Transverse colon (tissue), 4 donors: ENCODE measurements around the gene VAC14. TPM values are rescaled to one million over a fixed set of nuclear protein-coding genes. Genes with fewer than 3 reads are reported as not detected.

ENCODE experiments used
- DNase-seq: peaks from one replicate; pipeline ENCODE4 v3.0.0-alpha.2; 2019
- H3K27ac ChIP-seq, 4 donors: fragments of 200-600 bp; sonication (generic); 2 replicates each; pipeline ENCODE4 v1.5.1; 2016 to 2018; ENCODE audit warnings: inconsistent platforms in 4 of 4
- H3K27me3 ChIP-seq: fragments of 200-600 bp; sonication (generic); 2 replicates; pipeline ENCODE4 v1.5.1; 2017; ENCODE audit warnings: inconsistent platforms
- H3K36me3 ChIP-seq, 4 donors: fragments of 200-600 bp; sonication (generic); 2 replicates each; pipeline ENCODE4 v1.5.1; 2017 to 2019; ENCODE audit warnings: inconsistent platforms in 4 of 4
- H3K4me1 ChIP-seq, 4 donors: fragments of 200-600 bp; sonication (generic); 2 replicates each; pipeline ENCODE4 v1.5.1; 2017 to 2020; ENCODE audit warnings: inconsistent platforms in 4 of 4
- H3K4me3 ChIP-seq, 4 donors: fragments of 200-600 bp; sonication (generic); 1 replicate in 1 of 4; 2 replicates in 3 of 4; pipeline versions ENCODE4 v1.5.1 to v1.6.1; 2017 to 2019; ENCODE audit warnings: inconsistent platforms in 4 of 4
- H3K9me3 ChIP-seq, 2 donors: fragments of 200-600 bp; sonication (generic); 2 replicates each; pipeline ENCODE4 v1.5.1; 2017 to 2019; ENCODE audit warnings: inconsistent platforms in 2 of 2
- EP300 ChIP-seq: sonication (generic); formaldehyde crosslinking; IDR thresholded peaks from one replicate; pipeline ENCODE4 v1.6.1; 2017; ENCODE audit warnings: antibody characterized with exemption, low read depth
- POLR2A ChIP-seq: fragments of 450-650 bp; IDR thresholded peaks from one replicate; pipeline ENCODE4 v1.6.1; 2016; ENCODE audit warnings: antibody characterized with exemption, mild to moderate bottlenecking, moderate library complexity
- POLR2AphosphoS5 ChIP-seq, 3 donors: sonication (generic); formaldehyde crosslinking; IDR thresholded peaks; one replicate each; pipeline ENCODE4 v1.6.1; 2016; ENCODE audit warnings: antibody characterized with exemption in 3 of 3
- WGBS, 2 donors: methylation state at CpG; one replicate each; pipeline ENCODE4 v1.1.5; 2018; ENCODE audit warnings: low coverage in 1 of 2; 5-methylcytosine and 5-hydroxymethylcytosine counted together
- in situ Hi-C, 4 donors: fragments of 200-750 bp; cut with MboI; loops; one replicate each; pipeline versions ENCODE4 v1.15.0 to v1.15.1; 2017; ENCODE audit warnings: low sequenced_read_pairs in 3 of 4, low pct_ligation_motif_present in 1 of 4, low pct_unique_long_range_greater_than_20kb in 1 of 4
- intact Hi-C: fragments of 100-400 bp; cut with DNase I; formaldehyde crosslinking; loops from one replicate; pipeline ENCODE4 v1.15.1; 2023; ENCODE audit warnings: low total_unique reads
- total RNA-seq, 4 donors: library from RNA; depleted of rRNA; stranded (reverse); fragments of >200 nt; gene quantifications; one replicate each; pipeline ENCODE4 v1.1.0, GENCODE V29; 2016
- TF ChIP-seq, protein P1 (sequence below), 5 experiments: fragments of 200-600 bp in 3 of 5; fragments of 450-650 bp in 2 of 5; sonication (generic) in 3 of 5; IDR thresholded peaks; 1 replicate in 2 of 5; 2 replicates in 3 of 5; pipeline ENCODE4 v1.5.1; 2016 to 2017; ENCODE audit warnings: antibody characterized with exemption in 5 of 5, inconsistent platforms in 3 of 5, mild to moderate bottlenecking in 2 of 5, moderate library complexity in 1 of 5

VAC14 gene
- total RNA-seq, 4 donors from 2014 or later = 37.2 to 270 (median 64.3) TPM

DNA sequence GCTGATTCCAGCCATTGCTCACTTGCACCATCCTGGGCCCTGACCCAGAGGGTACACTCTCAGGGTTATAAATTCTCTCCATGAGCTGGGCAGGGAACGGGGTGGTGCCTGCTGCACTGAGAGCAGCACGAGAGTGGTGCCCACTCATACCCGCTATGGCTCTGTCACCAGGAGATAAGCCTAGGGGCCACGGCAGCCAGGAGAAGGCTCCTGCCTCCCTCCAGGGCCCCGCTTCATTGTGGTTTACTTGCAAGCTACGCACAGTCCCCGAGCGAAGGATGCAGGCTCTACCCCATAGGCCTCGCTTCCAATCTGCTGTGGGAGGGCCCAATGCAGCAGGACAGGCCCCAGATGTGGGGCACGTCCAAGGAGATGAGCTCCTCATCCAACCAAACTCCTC, 48.5 kb downstream of the VAC14 start:
- in situ Hi-C loops = loop anchor here in 1 of 4 donors (25.0 kb wide), 1 partner anchor 215 kb away; no protein-coding TSS in a partner anchor
- peak overlapping the region; percentile 83 to 91 (median 86) for H3K27ac ChIP-seq

DNA sequence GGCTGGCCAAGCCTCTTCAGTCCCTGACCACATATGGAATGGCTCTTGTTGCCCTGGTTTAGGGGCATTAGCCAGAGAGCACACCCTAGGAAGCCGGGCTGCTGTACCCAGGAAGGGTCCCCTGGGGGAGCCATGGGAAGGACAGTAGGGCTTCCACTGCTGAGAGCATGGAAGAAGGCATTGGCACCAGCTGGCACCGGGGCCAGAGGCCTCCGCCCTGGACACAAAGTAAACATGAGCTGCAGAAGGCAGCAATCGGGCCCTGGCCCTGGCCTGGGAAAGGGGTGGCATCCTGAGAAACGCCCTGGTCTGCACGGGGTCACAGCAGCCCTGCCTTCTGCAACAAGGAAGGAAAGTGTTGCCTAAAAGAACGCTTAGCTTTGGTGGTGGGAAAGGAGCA, 49.4 kb downstream of the VAC14 start:
- Histone ChIP-seq H3K27me3 (no peaks in the 10 kb centered on the region), H3K36me3 (no peaks in the 10 kb centered on the region), H3K27ac (peak overlapping the region; percentile 83 to 91 (median 86)), H3K4me3 (no peak overlapping the region), H3K4me1 (peaks cover 32 to 61% (median 56%) of the 10 kb centered on the region in 4 donors), H3K9me3 (no peaks in the 10 kb centered on the region)
- in situ Hi-C loops = loop anchor here in 1 of 4 donors (25.0 kb wide), 1 partner anchor 214 kb away; no protein-coding TSS in a partner anchor
- DNase-seq = peak; percentile 33
- TF ChIP-seq POLR2A (no peak), POLR2AphosphoS5 (IDR thresholded peaks at IDR 0.05) (no peak), EP300 (no peak)
- TF ChIP-seq, protein P1, sequence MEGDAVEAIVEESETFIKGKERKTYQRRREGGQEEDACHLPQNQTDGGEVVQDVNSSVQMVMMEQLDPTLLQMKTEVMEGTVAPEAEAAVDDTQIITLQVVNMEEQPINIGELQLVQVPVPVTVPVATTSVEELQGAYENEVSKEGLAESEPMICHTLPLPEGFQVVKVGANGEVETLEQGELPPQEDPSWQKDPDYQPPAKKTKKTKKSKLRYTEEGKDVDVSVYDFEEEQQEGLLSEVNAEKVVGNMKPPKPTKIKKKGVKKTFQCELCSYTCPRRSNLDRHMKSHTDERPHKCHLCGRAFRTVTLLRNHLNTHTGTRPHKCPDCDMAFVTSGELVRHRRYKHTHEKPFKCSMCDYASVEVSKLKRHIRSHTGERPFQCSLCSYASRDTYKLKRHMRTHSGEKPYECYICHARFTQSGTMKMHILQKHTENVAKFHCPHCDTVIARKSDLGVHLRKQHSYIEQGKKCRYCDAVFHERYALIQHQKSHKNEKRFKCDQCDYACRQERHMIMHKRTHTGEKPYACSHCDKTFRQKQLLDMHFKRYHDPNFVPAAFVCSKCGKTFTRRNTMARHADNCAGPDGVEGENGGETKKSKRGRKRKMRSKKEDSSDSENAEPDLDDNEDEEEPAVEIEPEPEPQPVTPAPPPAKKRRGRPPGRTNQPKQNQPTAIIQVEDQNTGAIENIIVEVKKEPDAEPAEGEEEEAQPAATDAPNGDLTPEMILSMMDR (IDR thresholded peaks at IDR 0.05) = no peak
- intact Hi-C loops = no loop called here
- WGBS, 2 donors = 36 to 49% methylated on average over 3 to 7 of the region's 7 CpGs

More for the DNA sequence above, 48.5 kb downstream of the VAC14 start:
- DNase-seq = no peak
- H3K4me3 ChIP-seq = no peak overlapping the region
- TF ChIP-seq EP300 (no peak), POLR2A (no peak), POLR2AphosphoS5 (IDR thresholded peaks at IDR 0.05) (no peak)
- TF ChIP-seq, protein P1 (IDR thresholded peaks at IDR 0.05) = no peak
- H3K4me1 ChIP-seq = peaks cover 23 to 52% (median 48%) of the 10 kb centered on the region in 4 donors
- H3K9me3 ChIP-seq = no peaks in the 10 kb centered on the region
- 94% methylated on average over 10 of the region's 10 CpGs; no CpG with 5 or more reads in 1 of the 2 donors for WGBS, 2 donors
- intact Hi-C loops = no loop called here
- H3K27me3 ChIP-seq = no peaks in the 10 kb centered on the region
- no peaks in the 10 kb centered on the region for H3K36me3 ChIP-seq

DNA sequence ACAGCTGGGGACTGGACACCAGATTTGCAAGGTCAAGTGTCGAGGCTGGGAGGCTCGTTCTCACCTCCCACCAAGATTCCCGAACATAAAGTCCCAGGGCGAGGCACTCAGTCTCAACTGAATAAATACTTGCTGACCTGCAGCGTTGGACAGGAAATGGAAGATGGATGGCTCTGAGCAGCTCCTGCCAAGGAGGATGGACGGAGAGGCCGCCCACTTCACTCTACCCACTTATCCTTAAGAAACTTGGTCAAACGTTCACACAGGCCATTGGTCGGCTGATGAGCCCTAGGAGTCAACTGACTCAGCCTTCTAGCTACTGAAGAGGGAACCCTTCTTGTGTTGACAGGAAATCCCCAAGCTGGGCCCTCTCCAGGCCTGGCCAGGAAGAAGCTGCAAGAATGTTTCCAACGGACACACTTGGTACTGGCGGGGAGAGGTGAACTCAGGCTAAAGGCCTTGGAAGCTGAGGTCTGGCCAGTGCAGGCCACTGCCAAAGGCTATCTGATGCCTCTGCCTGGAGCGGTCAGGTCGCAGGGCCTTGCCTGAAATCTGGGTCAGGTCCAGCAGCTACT, 50.0 kb downstream of the VAC14 start:
- intact Hi-C loops = no loop called here
- in situ Hi-C loops = loop anchor here in 1 of 4 donors (25.0 kb wide), 1 partner anchor 214 kb away; no protein-coding TSS in a partner anchor
- H3K36me3 ChIP-seq = no peaks in the 10 kb centered on the region

More for the DNA sequence above, 50.0 kb downstream of the VAC14 start:
- TF ChIP-seq EP300 (no peak), POLR2A (no peak), POLR2AphosphoS5 (IDR thresholded peaks at IDR 0.05) (peak; percentile 44 to 74 (median 70))
- TF ChIP-seq, protein P1 (IDR thresholded peaks at IDR 0.05) = peak in 1 of 5 experiments; percentile 14
- peak; percentile 63 for DNase-seq
- Histone ChIP-seq H3K9me3 (no peaks in the 10 kb centered on the region), H3K27ac (peak overlapping the region; percentile 85 to 91 (median 86)), H3K4me1 (peaks cover 38 to 67% (median 62%) of the 10 kb centered on the region in 4 donors), H3K4me3 (no peak overlapping the region), H3K27me3 (no peaks in the 10 kb centered on the region)
- 72% methylated on average over 13 of the region's 13 CpGs; no CpG with 5 or more reads in 1 of the 2 donors for WGBS, 2 donors
